ENCODE measurements around the gene ACSL6.

The ACSL6 gene

DNA sequence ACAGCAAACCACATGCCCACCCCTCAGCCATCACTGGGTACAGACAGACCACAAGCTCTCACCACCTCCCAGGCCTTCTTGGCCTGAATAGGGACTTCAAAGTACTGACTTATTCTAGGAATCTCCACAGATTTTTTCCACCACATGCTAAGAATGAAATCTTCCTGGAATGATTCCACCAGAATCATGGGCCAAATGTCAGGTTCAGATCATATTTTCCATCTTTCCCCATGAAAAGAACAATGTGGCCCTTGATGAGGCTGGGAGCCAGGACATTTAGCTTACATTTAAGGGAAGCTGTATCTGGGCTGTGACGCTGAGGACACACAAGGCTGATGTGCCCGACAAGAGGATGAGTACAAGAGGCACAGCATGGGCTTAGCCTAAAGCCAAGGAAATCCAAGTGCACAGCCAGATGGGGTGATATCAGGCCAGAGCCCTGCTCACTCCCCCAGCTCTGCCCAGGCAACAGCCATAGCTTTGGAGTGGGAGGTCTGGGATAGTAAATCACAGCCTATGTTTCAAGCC, 28.1 kb downstream of the ACSL6 start:
- no peak overlapping the region for H3K4me3 ChIP-seq (replicated peaks; ENCODE audit: low read depth, low read length)
- TF ChIP-seq, protein P1, sequence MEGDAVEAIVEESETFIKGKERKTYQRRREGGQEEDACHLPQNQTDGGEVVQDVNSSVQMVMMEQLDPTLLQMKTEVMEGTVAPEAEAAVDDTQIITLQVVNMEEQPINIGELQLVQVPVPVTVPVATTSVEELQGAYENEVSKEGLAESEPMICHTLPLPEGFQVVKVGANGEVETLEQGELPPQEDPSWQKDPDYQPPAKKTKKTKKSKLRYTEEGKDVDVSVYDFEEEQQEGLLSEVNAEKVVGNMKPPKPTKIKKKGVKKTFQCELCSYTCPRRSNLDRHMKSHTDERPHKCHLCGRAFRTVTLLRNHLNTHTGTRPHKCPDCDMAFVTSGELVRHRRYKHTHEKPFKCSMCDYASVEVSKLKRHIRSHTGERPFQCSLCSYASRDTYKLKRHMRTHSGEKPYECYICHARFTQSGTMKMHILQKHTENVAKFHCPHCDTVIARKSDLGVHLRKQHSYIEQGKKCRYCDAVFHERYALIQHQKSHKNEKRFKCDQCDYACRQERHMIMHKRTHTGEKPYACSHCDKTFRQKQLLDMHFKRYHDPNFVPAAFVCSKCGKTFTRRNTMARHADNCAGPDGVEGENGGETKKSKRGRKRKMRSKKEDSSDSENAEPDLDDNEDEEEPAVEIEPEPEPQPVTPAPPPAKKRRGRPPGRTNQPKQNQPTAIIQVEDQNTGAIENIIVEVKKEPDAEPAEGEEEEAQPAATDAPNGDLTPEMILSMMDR (IDR thresholded peaks at IDR 0.05; ENCODE audit: low read depth, low read length, missing control alignments) = no peak
- no peak for DNase-seq (ENCODE audit: extremely low read depth, low read depth)

DNA sequence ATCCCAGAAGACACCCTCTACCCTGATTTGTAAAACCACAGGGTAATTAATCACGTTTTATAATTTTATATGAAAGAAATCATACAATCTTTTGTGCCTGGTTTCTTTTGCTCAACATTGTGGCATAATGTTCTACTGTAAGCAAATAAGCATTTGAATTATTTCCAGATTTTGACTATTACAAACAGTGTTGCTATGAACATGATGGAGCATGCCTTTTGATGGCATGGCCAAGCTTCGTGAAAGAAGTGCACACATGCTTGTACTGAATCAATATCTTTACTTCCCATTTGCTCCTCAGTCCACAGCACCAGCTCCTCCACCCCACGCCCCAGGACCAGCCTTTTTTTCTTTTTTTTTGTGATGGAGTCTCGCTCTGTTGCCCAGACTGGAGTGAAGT, 29.9 kb downstream of the ACSL6 start:
- H3K4me3 ChIP-seq (replicated peaks; ENCODE audit: low read depth, low read length) = no peak overlapping the region
- TF ChIP-seq, protein P1 (IDR thresholded peaks at IDR 0.05; ENCODE audit: low read depth, low read length, missing control alignments) = no peak

DNA sequence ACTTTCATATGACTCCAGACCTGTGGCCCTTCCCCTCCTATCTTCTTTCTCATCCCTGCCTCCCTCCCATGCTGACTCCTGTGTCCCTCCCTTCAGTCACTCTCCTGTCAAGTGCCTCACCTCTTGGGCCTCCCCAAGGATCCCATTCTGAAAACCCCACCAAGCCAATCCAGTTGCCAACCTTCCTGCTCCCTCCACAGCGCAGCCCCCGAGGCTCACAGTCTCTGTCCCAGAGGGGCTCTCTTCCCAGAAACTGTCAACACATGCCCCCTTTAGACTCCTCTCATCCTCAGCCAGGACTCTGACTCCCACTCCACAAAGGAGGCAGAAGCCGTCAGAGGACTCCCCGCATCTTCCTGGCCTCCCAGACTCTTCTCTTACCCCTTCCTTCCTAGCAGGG, 30.8 kb downstream of the ACSL6 start:
- TF ChIP-seq, protein P1 (IDR thresholded peaks at IDR 0.05; ENCODE audit: low read depth, low read length, missing control alignments) = no peak
- DNase-seq (ENCODE audit: extremely low read depth, low read depth) = no peak
- H3K4me3 ChIP-seq (replicated peaks; ENCODE audit: low read depth, low read length) = no peak overlapping the region

More for the DNA sequence above, 29.9 kb downstream of the ACSL6 start:
- DNase-seq (ENCODE audit: extremely low read depth, low read depth) = no peak

DNA sequence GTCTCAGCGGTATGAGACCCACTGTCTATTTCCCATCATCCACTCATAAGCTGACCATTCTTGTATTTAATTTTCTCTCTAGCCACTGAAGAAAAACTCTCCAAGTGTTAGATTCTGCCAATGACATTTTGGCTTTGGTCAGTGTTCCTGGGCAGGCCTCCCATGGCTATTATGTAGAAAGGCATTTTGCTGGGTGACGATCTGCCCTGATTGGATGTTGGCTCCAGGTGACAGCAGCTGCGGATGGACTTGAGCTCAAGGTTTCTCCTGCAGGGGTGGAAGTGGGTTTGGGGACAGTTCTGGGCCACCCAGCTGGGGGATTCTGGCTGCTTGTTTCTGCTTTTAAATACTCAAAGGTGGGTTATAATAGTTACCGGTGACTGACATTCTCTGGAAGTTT, 31.6 kb downstream of the ACSL6 start:
- TF ChIP-seq, protein P1 (IDR thresholded peaks at IDR 0.05; ENCODE audit: low read depth, low read length, missing control alignments) = no peak
- no peak for DNase-seq (ENCODE audit: extremely low read depth, low read depth)
- H3K4me3 ChIP-seq (replicated peaks; ENCODE audit: low read depth, low read length) = no peak overlapping the region

DNA sequence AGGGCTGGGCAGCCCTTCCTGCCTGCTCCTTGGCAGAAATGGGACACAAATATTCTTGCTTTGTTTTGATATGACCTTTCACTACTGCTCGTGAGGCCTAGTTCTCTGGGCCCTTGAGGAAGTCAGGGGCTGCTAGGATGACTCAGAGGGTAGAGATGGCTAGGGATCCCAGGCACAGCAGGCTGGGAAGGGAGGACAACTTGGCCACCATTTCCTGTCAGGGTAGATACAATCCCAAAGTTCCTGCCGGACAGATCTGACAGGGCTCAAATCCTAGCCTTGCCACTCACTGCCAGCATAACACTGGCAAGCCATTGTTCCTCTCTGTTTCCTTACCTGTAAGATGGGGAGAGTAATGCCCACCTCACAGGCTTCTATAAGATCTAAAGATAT, 34.2 kb downstream of the ACSL6 start:
- TF ChIP-seq, protein P1 (IDR thresholded peaks at IDR 0.05; ENCODE audit: low read depth, low read length, missing control alignments) = no peak
- no peak overlapping the region for H3K4me3 ChIP-seq (replicated peaks; ENCODE audit: low read depth, low read length)
- DNase-seq (ENCODE audit: extremely low read depth, low read depth) = no peak

DNA sequence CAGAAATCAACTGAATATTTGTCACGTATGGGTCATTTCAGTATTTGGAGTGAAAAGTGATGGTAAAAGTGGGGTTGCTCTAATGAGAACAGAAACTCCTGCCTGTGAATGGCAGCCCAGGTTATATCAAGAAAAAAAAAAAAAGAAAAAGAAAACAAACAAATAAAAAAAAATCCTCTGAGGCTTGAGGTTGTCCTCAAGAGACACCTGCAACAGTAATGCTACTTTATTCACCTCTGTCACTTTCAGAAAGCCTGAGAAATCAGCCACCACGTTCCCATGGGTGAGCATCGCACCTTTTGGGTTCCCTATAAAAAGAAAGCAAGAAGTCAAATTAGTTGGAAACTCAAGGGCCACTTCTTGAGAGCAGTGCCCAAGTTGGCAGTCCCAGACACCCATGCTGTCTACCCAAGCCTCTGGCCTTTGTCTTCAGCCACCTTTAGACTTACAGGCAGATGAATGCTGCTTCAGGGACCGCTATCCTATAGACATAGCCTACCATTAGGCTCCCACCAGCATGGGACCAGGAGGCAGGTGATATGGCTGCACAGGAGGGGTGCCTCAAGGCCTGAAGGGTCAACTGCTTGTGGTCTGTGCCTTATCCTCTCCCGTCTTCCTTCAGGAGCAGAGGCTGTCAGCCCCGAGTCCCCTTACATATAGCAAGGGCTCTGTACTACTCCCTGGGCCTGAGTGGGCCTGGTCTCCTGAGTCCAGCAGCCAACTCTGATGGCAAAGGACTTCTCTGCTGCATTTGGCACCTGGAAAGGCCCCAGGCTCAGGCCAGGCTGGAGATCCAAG, 34.8 kb downstream of the ACSL6 start:
- no peak for DNase-seq (ENCODE audit: extremely low read depth, low read depth)
- TF ChIP-seq, protein P1 (IDR thresholded peaks at IDR 0.05; ENCODE audit: low read depth, low read length, missing control alignments) = no peak
- H3K4me3 ChIP-seq (replicated peaks; ENCODE audit: low read depth, low read length) = no peak overlapping the region

Measured in HFF-Myc (cell line).